Skeletal muscle tissue (tissue), 4 donors: ENCODE results near the gene FAM241A. TPM values are rescaled to one million over a fixed set of nuclear protein-coding genes. Genes with fewer than 3 reads are reported as not detected.

Experiments used
- H3K27ac ChIP-seq: one replicate; pipeline ENCODE4 v1.7.0; 2013; ENCODE audit warnings: mild to moderate bottlenecking, low read depth, low read length, inconsistent platforms
- H3K27me3 ChIP-seq, 3 donors: one replicate each; pipeline ENCODE4 v1.7.0; 2013; ENCODE audit warnings: low read length in 3 of 3; ENCODE audit not compliant: control insufficient read depth in 3 of 3, insufficient read depth in 3 of 3
- H3K36me3 ChIP-seq, 3 donors: one replicate each; pipeline ENCODE4 v1.7.0; 2013; ENCODE audit warnings: low read length in 3 of 3; ENCODE audit not compliant: control insufficient read depth in 3 of 3, insufficient read depth in 3 of 3
- H3K4me1 ChIP-seq, 3 donors: one replicate each; pipeline ENCODE4 v1.7.0; 2013; ENCODE audit warnings: low read length in 3 of 3, mild to moderate bottlenecking in 3 of 3; ENCODE audit not compliant: control insufficient read depth in 3 of 3, insufficient read depth in 3 of 3
- H3K4me3 ChIP-seq, 3 donors: one replicate each; pipeline ENCODE4 v1.7.0; 2013; ENCODE audit warnings: low read length in 3 of 3
- H3K9ac ChIP-seq, 3 donors: one replicate each; pipeline ENCODE4 v1.7.0; 2013; ENCODE audit warnings: low read length in 3 of 3, mild to moderate bottlenecking in 3 of 3, moderate library complexity in 2 of 3, low read depth in 1 of 3
- H3K9me3 ChIP-seq, 3 donors: one replicate each; pipeline ENCODE4 v1.7.0; 2013; ENCODE audit warnings: low read length in 3 of 3; ENCODE audit not compliant: control insufficient read depth in 3 of 3
- total RNA-seq: library from RNA; depleted of rRNA; stranded (reverse); fragments of >200 nt; gene quantifications from one replicate; pipeline ENCODE4 v1.2.3, GENCODE V29; 2014
- donor health status: Osteomylitis.

FAM241A gene
- total RNA-seq, 1 donor from 2014 or later: 2.1 TPM

DNA sequence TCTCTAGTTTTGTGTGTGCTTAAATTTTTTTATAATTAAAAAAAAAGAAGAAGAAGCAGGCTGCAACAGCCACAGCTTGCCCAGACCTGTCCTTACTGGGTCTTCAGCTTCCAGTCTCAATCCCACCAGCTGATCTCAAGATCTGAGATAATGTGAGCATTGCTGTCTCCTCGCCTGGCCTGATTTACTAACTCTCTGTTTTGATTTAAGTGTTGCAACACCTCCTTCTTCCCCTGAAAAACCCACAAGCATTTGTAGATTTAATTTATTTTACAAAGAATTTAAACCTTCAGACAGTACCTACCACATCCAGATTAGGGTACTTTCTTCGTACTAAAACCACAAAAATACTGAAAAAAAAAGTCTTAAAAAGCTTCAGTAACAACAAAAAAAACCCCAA, 38.0 kb downstream of the FAM241A start:
- H3K4me3 ChIP-seq: no peak overlapping the region
- no peaks in the 10 kb centered on the region for H3K9me3 ChIP-seq
- no peak overlapping the region for H3K27ac ChIP-seq
- H3K27me3 ChIP-seq: no peaks in the 10 kb centered on the region
- H3K9ac ChIP-seq: no peak overlapping the region
- H3K4me1 ChIP-seq: no peaks in the 10 kb centered on the region
- H3K36me3 ChIP-seq: no peaks in the 10 kb centered on the region

GRCh38 chr4:112184438-112184837, 39.2 kb downstream of the FAM241A start:
- Histone ChIP-seq H3K9me3 (no peaks in the 10 kb centered on the region), H3K9ac (no peak overlapping the region), H3K4me1 (no peaks in the 10 kb centered on the region), H3K27me3 (no peaks in the 10 kb centered on the region), H3K4me3 (no peak overlapping the region), H3K36me3 (no peaks in the 10 kb centered on the region), H3K27ac (no peak overlapping the region)

DNA sequence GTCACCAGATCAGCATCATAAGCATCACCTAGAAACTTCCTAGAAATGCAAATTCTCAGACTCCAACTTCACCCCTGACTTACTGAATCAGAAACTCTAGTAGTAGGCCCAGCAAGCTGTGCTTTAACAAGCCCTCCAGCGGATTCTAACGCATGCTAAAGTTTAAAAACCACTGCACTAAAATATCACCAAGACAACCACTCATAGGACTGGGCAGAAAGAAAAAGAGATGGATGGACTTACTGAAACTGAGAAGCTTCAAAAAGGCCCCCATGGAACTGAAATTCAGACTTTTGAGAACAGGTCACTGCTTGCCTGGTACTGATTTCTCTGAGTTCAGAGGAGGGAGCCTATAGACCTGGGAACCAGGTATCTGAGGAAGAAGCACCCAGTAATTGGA, 40.1 kb downstream of the FAM241A start:
- Histone ChIP-seq H3K4me1 (no peaks in the 10 kb centered on the region), H3K9ac (no peak overlapping the region), H3K27ac (no peak overlapping the region), H3K9me3 (no peaks in the 10 kb centered on the region), H3K27me3 (no peaks in the 10 kb centered on the region), H3K4me3 (no peak overlapping the region), H3K36me3 (no peaks in the 10 kb centered on the region)

DNA sequence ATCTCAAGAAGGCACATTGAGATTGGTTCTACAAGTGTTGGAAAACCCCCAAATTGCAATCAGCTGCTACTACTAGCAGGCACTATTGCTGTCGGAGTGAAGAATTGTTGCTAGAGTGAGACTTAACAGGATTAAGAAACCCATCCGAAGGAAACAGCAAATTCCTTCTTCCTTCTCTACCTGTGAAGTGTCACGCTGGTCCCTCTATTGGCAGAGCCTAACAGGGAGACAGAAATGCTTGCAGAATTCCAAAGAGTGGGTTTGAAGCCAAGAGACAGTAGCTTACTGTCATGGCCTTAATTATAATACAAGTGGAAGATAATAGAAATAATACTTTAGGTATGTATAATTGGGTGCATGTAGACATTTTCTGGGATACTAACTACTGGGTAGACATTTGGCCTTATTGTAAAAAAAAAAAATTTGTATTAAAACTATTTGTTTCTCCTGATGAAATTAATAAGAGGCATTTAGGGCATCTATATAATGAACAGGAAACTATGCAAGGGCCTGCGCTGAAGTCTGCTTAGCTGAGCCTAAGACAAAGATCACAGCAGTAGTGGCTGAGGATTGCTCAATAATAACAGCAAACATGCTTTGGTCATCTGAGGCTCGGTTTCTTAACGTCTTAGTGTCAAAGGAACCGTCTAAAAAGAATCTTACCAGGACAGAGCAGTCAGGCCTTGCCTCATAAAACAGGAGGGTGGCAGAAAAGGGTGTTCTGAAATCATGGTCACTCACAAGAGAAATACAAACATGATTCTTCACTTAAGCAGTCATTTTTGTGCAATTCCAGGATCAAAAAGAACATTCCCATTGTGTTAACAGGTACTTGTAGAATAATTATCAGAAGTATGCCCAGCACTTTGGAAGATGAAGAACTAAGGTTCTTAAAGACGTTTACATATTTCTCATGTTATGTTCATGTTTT, 40.8 kb downstream of the FAM241A start:
- Histone ChIP-seq H3K27ac (no peak overlapping the region), H3K27me3 (no peaks in the 10 kb centered on the region), H3K4me3 (no peak overlapping the region), H3K4me1 (no peaks in the 10 kb centered on the region), H3K9ac (no peak overlapping the region), H3K9me3 (no peaks in the 10 kb centered on the region), H3K36me3 (no peaks in the 10 kb centered on the region)

DNA sequence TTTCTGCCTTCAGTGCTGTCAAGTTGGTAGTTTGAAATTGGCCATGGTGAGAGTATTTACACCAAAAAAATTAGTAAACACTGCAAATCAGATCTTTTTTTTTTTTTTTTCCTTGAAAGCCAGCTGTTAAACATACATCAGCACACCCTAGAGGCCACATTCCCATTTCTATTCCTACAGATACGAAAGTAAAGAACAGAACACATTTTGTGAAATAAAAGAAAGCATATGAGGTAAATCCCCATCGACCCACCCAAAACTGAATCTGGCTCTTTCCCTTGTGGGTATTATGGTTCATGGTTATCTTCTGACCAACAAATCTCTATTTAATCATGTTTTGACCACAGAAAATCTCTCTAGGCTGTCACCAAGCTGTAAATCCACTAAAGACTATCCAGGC, 44.5 kb downstream of the FAM241A start:
- H3K36me3 ChIP-seq: no peaks in the 10 kb centered on the region
- H3K9ac ChIP-seq: no peak overlapping the region
- H3K4me3 ChIP-seq: no peak overlapping the region
- H3K27ac ChIP-seq: no peak overlapping the region
- H3K9me3 ChIP-seq: no peaks in the 10 kb centered on the region
- no peaks in the 10 kb centered on the region for H3K4me1 ChIP-seq
- no peaks in the 10 kb centered on the region for H3K27me3 ChIP-seq

GRCh38 chr4:112190684-112191083, 45.4 kb downstream of the FAM241A start:
- no peaks in the 10 kb centered on the region for H3K9me3 ChIP-seq
- no peak overlapping the region for H3K27ac ChIP-seq
- no peaks in the 10 kb centered on the region for H3K4me1 ChIP-seq
- no peaks in the 10 kb centered on the region for H3K27me3 ChIP-seq
- no peak overlapping the region for H3K4me3 ChIP-seq
- no peak overlapping the region for H3K9ac ChIP-seq
- H3K36me3 ChIP-seq: no peaks in the 10 kb centered on the region

GRCh38 chr4:112196461-112196860, 51.2 kb downstream of the FAM241A start:
- Histone ChIP-seq H3K9me3 (no peaks in the 10 kb centered on the region), H3K36me3 (no peaks in the 10 kb centered on the region), H3K27me3 (no peaks in the 10 kb centered on the region), H3K27ac (no peak overlapping the region), H3K9ac (no peak overlapping the region), H3K4me1 (no peaks in the 10 kb centered on the region), H3K4me3 (no peak overlapping the region)

- H3K4me3 ChIP-seq: no peak overlapping the region
- H3K9me3 ChIP-seq: no peaks in the 10 kb centered on the region
- H3K27ac ChIP-seq: no peak overlapping the region
Observed at GRCh38 chr4:112199041-112199440, 53.8 kb downstream of the FAM241A start.

GRCh38 chr4:112201915-112202505, 56.8 kb downstream of the FAM241A start:
- no peaks in the 10 kb centered on the region for H3K4me1 ChIP-seq
- no peaks in the 10 kb centered on the region for H3K9me3 ChIP-seq
- H3K9ac ChIP-seq: no peak overlapping the region
- no peaks in the 10 kb centered on the region for H3K27me3 ChIP-seq
- H3K4me3 ChIP-seq: no peak overlapping the region
- no peaks in the 10 kb centered on the region for H3K36me3 ChIP-seq
- no peak overlapping the region for H3K27ac ChIP-seq

More at GRCh38 chr4:112199041-112199440, 53.8 kb downstream of the FAM241A start:
- Histone ChIP-seq H3K9ac (no peak overlapping the region), H3K4me1 (no peaks in the 10 kb centered on the region), H3K36me3 (no peaks in the 10 kb centered on the region), H3K27me3 (no peaks in the 10 kb centered on the region)

DNA sequence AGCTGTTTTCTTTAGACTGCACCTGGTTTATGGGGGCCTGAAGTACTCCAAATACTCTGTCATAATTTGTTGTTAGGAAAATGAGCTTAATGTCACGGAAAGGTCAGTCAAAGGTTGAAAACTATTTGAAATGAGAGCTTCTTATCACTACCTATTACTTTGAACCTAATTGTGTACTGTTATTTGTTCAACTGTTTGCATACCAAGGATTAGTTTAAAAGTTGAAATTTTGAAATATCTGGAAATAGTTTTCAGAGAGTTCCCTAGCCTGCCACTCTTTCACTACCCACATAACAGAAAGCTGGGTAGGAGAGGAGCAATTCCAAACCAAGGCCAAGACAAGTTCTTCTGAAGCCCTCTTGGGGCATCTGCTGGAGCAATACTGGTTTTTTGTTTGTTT, 58.3 kb downstream of the FAM241A start:
- no peak overlapping the region for H3K27ac ChIP-seq

More for the DNA sequence above, 58.3 kb downstream of the FAM241A start:
- H3K4me3 ChIP-seq: no peak overlapping the region
- no peaks in the 10 kb centered on the region for H3K4me1 ChIP-seq
- H3K27me3 ChIP-seq: no peaks in the 10 kb centered on the region
- no peaks in the 10 kb centered on the region for H3K9me3 ChIP-seq
- H3K36me3 ChIP-seq: no peaks in the 10 kb centered on the region
- no peak overlapping the region for H3K9ac ChIP-seq
